Lung microvascular endothelial cell (primary cell): ENCODE measurements around the gene PLCB1. TPM values are rescaled to one million over a fixed set of nuclear protein-coding genes. Genes with fewer than 3 reads are reported as not detected.

Experiments used
- DNase-seq, 2 donors: peaks; one replicate each; pipeline versions ENCODE4 v3.0.0 to v3.0.0-alpha.2; 2010; ENCODE audit warnings: low read depth in 2 of 2
- total RNA-seq: library from RNA; depleted of rRNA; stranded (reverse); fragments of >200 nt; gene quantifications from 2 replicates; pipeline ENCODE4 v1.2.1, GENCODE V29; 2014

The PLCB1 gene
- total RNA-seq, 1 donor from 2014 or later, result 12.3 TPM

DNA sequence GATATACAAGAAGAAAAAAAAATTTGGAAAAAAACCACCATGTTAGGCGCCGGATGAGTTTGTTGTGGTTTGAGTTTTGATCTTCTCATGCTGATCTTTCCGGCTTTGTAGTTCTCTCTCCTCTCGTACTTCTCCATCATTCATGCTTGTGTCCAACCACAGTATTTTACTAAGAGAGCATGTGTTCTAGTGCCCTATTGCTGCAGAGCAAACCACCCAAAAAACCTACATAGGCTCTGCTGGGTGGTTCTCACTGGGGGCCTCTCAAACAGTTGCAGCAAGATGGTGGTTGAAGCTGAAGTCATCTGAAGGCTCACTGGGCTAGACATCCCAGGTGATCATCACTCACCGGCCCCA is 404.2 kb downstream of the PLCB1 start:
- DNase-seq, result no peak

GRCh38 chr20:8540466-8540865 is 408.4 kb downstream of the PLCB1 start:
- no peak for DNase-seq

- DNase-seq, result peak; percentile 64 to 70
These were observed 410.0 kb downstream of the PLCB1 start for GRCh38 chr20:8542110-8542486.

DNA sequence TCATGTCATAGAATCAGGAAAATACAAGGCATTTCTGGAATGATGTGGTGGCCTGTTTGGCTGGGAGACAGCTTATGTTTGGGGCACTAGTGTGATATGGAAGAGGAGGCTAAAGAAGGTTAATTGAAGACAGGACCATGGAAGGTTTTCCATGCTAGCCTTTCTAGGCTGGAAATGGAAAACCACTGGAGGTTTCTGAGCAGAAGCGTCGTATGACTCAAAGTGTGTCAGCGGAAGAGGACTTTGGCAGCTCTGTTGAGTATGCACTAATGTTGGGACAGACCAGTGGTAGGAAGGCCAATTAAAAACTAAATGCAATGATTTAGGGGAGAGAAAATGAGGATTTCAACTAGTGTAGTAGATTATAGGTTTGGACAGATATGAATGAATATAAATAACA is 413.1 kb downstream of the PLCB1 start:
- DNase-seq, result peak in 1 of 2 donors; percentile 52

DNA sequence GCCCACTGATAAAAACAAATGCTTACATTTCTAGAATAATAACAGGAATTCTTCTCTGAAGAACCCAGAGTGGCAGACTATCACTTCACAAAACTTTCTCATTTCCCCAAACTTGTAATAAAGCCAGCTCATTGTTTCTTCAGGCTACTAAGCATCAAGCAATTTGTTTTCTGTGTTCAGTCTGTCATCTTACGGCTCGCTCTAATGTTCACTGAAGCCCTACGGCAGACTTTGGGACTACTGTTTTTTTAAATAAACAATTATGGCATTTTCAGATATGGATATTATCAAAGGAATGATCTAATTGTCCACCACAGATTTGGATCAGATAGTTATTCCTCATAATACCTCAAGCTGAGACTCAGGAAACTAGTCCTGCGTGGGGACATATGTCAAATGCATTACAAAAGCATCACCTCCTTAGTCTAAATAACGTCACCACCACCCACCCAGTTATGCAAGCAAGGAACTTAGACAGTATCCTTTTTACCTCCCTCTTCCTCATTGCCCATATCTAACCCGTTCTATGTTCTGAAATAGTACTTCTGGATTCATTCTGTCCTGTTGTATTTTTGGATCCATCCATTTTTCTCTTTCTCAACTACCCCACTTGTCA is 415.1 kb downstream of the PLCB1 start:
- peak in 1 of 2 donors; percentile 49 for DNase-seq

GRCh38 chr20:8547968-8548588 is 416.0 kb downstream of the PLCB1 start:
- no peak for DNase-seq

DNA sequence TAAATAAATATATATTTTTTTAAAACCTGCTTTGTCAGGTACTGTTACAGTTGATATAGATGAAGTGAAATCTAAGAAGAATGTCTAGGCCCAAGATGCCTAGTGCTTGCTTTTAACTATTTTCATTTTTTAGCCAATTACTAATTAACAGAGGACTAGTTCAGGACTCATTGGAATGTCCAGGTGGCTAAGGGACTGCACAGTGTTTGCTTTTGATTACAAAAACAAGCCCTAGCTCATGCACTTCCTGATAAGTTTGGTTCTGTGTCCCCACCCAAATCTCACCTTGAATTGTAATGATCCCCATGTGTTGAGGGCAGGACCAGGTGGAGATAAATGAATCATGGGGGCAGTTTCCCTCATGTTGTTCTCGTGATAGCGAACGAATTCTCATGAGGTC is 417.1 kb downstream of the PLCB1 start:
- no peak for DNase-seq

DNA sequence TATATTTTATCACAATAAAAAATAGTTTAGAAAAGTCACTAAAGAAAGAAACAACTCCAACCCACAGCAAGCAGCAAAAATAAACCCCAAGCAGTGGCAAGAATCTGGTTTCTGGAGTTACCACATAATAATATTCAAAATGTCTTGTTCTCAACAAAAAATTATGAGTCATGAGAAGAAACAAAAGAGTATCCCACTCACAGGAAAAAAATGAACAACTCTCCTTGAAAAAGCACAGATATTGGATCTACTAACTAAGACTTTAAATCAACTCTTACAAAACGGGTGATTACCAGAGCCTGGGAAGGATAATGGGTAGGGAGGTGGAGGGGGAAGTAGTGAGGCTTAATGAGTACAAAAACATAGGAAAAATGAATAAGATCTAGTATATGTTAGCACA is 425.6 kb downstream of the PLCB1 start:
- peak in 1 of 2 donors; percentile 3 for DNase-seq

DNA sequence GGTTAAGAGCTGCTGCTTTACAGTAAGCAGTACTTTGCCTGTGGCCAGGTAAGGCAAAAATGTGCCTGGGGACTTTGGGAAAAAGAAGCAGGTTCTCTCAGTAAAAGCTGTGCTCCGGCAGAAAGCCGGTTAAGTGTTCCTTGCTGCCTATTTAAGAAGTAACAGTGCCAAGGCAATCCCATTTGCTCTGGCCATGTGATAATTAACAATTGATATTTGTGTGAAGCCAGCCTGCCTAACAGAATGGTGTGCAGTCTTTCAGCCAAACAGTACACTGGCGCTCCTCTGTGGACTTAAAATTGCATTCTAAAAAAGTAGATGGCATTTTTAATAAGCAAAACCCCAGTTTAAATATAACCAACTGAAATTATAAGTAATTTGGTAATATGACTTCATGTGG is 430.3 kb downstream of the PLCB1 start:
- no peak for DNase-seq

DNA sequence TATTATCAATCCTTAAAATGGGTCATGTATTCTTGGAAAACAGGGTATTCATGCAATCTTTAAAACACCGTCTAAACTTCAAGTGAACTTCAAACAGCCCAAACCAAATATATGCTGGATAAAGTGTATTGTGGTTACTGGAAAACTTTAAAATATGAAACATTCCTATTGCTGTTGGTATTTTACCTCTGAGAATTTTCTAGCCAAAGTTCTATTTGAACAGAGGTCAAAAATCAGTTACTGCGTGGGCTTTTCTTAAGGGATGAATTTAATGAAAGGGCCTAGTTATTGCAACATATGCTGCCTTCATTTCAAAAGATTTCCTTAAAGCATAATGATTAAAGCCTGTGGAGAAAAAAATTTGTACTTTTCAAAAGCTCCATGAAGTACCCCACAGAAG is 436.0 kb downstream of the PLCB1 start:
- no peak for DNase-seq

DNA sequence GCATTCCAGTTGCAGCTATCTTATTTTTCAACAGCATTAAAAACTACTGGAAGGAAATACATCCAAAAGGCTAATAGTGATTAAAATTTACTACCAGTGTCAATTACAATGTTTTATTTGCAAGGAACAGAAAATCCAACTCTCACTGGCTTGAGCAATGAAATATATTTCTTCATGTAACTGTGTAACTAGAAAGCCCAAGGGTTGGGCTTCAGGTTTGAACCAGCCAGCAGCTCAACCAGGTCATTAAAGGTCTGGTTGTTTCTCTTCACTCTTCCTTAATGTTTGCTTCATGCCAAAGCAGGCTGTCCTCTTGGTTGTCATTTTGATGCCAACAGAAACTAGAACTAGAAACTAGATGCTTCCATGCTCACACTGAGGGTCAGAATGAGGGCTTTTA is 437.7 kb downstream of the PLCB1 start:
- DNase-seq, result no peak

DNA sequence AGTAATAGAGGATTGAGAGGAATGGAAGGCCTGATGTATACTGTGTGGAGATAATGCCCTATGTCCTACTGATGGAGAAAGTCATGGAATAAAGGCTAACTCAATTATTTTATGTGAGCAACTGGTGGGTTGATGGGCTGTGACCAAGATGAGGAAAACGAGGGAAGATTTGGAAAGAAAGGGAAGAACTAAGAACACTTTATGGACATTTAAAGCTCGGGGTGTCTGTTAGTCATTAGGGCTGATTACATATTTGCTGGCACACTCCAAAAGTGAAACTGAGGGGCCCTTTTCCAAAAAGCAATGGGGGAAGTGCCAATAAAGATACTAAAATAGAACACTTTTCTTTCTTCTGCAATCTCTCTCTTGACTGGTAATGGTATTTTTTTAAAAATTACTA is 439.5 kb downstream of the PLCB1 start:
- DNase-seq, result no peak

DNA sequence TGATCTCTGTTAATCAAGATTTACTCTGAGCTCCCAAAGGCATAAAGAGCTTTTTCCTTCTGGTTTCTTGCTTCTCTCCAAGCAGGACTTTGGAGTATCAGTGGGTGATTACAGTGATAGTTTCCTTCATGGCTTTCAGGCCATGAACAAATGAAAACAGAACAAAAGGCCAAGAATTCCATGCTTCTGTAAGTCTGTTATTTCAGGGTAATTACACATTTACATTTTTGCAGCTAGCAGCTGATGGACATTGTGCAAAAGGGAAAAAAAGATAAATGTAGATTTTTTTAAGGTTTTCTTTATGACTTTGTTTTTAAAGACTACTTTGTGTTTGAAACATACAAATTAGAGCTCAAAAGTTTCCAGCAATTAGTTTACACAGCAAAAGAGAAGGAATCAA is 441.6 kb downstream of the PLCB1 start:
- DNase-seq, result no peak

DNA sequence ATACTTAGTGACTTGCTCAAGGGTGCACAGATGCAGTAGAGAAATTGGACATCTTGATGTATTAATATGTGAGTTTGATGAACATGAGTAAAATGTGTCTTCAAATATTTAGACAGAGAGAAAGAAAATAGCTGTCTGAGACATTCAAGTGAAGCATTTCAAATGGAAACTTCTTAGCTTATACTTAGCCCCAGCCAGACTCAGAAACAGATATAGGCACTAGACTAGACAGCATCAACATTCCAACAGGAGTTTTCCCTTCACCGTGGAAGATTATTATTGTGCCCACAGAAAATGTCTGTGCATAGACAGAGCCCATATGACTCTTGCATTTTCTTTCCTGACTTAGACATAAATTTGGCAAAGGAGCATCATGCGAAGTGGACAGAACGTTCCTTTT is 443.0 kb downstream of the PLCB1 start:
- no peak for DNase-seq

DNA sequence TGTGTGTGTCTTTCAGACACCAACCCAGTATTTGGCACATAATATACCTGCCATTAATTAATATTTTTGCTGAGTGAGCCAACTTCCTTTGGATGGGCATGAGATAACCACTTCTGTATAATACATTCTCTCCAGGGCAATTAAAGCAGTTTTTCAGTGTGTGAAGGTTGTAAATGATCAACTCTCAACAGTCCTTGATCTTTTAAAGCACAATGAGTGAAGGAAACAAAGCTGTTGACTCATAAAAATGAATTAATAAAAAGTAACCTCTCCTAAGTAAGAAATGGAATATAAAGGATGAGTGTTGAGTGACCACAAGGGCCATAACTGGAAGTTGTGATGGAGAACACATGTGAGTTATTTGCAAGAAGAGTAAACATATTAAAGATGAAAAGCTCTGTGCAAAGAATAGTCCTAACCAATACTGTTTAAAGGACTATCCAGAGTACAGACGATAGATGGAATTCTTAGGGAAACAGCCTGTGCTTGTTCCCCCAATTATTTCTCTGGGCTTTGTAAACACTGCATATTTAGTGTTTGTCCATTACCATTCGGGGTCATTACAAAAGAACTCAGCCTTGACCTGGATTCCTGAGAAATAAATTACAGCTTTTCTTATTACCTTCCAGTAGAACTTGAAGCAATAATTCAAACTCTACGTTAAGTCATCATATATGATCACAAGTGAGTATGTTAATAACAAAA is 446.2 kb downstream of the PLCB1 start:
- no peak for DNase-seq

DNA sequence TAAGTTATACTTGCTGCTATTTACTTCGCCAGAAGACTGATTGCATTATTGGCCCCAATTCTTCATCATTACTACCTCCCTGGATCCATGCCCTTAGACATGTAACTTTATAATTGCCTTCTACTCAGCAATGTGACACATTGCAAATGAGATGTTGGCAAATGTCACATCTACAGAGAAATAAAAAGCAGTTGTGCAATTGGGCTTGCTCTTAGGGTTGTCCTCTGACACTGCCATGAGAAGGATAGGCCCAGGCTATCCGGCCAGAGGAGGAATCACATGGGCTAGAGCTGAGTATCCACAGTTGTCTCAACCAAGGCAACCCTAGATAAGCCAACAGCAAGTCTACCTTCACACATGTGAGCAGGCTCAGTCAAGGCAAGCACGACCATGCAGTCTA is 447.0 kb downstream of the PLCB1 start:
- no peak for DNase-seq

DNA sequence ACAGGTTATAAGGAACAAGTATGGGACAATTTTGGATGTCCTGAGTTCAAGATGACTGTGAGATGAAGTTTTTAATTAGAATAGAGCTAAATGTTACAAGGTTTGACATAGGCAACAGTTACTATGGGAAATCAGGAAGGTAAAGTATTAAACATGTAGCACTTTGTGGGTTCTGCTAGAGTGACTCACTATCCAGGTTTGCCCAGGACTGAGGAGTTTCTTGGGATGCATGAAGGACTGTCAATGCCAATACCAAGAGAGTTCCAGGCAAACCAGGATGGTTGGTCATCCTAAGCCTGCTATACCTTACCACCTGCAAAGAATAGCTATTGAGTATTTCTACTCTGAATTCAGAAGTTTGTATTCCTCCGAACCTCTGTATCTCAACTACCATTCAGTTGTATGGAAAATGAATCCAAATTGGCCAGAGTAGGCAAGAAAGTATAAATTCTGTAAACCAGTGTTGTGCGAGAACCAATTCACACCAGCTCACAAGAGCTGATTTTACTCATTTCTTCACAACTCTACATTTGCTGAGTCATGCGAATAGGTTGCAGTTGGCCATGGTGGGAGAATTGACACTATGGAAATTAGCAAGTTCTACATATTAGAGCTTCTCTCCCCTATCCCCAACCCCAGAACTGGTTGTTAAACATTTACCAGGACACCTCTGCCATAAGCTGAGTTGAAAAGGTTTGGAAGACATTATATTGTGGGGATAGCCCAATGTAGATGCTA is 449.5 kb downstream of the PLCB1 start:
- no peak for DNase-seq

DNA sequence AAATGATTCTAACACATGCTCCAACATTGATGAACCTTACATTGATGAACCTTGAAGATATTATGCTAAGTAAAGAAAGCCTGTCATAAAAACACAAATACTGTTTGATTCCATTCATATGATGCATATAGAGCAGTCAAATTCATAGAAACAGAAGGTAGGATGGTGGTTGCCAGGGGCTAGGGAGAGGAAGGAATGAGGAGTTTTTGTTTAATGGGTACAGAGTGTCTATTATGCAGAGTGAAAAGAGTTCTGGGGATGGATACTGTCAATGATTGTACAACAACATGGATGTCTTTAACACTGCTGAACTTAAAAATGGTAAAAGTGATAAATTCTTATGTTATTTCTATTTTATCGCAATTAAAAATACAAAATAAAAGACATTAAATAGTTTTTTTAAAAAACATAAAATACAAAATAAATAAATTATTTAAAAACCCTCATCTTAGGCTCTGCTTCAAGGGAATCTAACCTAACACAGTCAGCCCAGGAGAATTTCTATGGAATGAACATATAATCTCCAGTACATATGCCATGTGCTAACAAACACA is 451.0 kb downstream of the PLCB1 start:
- DNase-seq, result no peak

- peak in 1 of 2 donors; percentile 7 for DNase-seq
These were observed 451.5 kb downstream of the PLCB1 start for GRCh38 chr20:8583566-8584043.

GRCh38 chr20:8587251-8587650 is 455.2 kb downstream of the PLCB1 start:
- peak; percentile 46 to 59 for DNase-seq

DNA sequence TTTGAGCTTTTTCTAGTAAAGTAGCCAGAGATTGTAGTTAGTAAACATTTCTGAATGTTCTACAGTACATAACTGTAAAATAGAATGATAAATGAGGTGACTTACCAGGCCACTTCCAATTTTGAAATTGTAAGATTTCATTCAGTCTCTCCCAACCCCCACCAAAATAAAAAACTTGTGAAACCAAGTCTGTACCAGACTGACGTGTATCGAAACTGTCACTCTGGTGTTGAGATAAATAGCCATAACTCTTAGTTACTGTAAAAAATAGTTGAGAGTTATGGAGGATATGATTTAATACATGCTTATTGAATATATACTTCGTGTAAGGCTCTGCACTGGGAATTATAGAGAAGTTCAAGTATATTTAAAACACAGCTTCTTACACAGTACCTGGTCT is 455.7 kb downstream of the PLCB1 start:
- DNase-seq, result no peak

DNA sequence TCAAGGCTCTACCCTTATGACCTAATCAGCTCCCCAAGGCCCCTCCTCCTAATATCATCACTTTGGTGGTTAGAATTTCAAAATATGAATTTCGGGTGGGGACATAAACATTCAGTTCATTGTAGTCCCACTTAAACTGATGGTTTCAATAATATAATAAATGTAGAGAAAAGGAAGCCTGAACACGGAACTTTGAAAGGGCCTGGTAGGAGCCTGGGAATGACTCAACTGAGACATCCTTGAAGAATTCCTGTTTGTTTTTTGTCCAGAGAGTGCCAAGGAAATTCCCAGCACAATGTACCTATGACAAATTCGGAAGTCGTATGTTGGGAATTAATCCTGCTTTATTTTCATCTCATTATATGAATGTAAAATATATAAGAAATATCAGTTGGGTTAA is 457.9 kb downstream of the PLCB1 start:
- DNase-seq, result peak in 1 of 2 donors; percentile 88
